Kasumi-1 (cell line): ENCODE results near the gene VSIG10.
"Not testable (repeated sequence)": the region's sequence is repeated elsewhere in the genome, so short reads cannot be mapped to it uniquely, and the experiment has no call there.

Experiments used
- DNase-seq, 2 experiments: peaks; one replicate each; lab custom pipeline; 2025; lab: John Stamatoyannopoulos, UW

Gene VSIG10, protein sequence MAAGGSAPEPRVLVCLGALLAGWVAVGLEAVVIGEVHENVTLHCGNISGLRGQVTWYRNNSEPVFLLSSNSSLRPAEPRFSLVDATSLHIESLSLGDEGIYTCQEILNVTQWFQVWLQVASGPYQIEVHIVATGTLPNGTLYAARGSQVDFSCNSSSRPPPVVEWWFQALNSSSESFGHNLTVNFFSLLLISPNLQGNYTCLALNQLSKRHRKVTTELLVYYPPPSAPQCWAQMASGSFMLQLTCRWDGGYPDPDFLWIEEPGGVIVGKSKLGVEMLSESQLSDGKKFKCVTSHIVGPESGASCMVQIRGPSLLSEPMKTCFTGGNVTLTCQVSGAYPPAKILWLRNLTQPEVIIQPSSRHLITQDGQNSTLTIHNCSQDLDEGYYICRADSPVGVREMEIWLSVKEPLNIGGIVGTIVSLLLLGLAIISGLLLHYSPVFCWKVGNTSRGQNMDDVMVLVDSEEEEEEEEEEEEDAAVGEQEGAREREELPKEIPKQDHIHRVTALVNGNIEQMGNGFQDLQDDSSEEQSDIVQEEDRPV

DNA sequence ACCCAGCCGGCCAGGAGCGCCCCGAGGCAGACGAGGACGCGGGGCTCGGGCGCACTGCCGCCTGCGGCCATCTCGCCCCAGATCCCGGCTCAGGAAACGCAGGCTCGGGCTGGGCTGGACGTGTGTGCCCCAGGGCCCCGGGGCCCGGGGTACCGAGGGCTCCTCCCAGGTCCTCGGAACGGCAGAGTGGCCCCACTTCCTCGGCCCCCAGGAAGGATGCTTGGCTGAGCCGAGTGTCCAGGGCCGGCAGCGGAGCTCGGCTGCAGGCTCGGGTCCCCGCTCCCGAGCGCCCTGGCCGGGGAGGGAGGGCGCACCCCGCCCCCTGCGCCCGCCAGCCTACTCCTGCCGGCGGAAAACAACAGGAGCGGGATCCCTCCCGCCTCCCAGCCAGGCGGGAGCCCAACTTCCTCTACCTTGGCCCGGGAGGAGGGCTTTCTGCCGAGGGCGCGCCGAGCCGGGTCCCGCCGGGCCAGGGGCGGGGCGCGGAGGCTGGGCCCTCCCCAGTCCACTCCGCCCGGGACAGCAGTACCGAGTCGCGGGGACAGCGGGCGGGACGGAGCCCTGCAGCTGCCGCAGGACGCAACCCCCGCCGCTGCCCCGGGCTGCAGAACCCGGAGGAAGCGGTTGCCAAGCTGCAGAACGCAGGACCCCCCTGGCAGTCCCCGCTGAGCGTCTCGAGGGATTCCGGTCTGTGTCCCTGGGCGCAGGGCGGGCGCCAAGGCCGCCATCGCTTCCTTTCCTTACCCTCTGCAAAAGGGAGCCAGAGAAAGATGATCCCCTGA, at the start of gene VSIG10:
Gene VSIG10, minus strand, starts transcription at position 411 of the 782 bp plus-strand sequence. Its CDS starts 340 bp downstream, at position 71.
- peak; percentile 67 to 72 for DNase-seq

DNA sequence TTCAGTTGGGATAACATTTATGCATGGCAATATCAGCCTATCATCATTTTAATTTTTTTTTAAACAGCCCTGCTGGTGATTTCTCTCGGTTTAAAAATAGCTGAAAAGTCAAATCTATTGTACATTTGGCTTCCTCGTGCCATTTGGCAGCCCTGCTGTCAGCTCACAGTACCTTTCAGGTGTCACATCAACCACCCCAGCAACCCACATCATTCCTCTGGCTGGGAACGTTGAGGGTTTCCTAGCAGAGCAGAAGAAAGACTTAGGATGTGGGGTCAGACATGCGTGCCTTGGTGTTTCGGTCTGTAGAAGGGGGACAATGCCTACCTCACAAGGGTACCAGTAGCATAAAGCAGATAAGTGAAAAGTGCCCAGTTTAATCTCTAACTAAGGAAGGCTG, 47.9 kb upstream of the VSIG10 start:
- DNase-seq: no peak

DNA sequence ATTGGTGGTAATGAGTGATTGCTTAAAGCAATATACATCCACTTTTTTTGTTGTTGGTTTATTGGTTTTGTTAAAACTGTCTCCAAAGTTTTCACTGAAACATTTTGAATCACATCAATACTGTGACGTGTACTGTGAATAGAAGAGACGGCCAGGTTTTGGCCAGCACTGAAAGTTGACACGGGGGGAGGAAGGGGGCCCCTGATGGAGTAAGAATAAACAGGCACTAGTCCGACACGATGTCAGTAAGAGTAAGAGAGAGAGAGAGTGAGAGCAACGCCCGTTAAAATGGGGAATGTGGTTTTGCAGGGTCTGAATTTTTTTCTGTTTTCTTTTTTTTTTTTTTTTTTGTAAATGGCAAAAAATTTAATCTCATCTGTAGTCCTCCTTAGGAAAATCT, 46.8 kb upstream of the VSIG10 start:
- no peak for DNase-seq

DNA sequence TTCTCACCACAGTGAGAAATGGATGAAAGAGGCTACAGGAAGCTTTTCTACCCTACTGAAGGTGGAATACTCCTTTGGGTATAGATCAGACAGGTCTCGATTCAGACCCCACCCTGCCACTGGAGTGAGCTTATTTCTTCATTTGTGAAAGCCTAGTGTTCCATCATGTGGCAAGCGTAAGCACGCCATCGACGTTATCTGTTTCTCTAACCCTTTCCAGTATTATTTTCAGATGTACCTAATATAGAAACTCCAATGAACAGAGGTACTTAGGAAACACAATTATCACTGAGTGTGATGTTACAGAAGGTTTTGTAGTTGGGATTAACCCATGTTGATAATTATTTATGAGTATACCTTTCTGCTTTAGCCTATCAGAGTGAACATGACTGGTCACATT, 44.5 kb upstream of the VSIG10 start:
- no peak for DNase-seq

DNA sequence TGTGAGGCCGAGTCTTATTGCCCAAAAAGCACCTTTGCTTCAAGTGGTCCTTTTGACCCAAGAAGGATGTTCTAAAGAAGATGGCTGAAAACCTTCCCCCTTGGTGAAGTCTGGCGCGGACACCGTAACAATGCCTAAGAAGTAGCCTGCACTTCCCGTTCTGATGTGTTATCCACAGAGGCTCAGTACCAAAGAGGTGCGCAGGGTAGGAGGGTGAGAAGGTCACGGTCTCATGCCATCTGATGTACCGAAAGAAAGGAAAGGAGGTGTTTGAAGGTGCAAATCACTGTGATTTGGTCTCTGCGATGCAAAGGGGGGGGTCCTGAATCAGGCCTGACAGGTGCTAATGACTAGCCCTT, 42.0 kb upstream of the VSIG10 start:
- no peak for DNase-seq

DNA sequence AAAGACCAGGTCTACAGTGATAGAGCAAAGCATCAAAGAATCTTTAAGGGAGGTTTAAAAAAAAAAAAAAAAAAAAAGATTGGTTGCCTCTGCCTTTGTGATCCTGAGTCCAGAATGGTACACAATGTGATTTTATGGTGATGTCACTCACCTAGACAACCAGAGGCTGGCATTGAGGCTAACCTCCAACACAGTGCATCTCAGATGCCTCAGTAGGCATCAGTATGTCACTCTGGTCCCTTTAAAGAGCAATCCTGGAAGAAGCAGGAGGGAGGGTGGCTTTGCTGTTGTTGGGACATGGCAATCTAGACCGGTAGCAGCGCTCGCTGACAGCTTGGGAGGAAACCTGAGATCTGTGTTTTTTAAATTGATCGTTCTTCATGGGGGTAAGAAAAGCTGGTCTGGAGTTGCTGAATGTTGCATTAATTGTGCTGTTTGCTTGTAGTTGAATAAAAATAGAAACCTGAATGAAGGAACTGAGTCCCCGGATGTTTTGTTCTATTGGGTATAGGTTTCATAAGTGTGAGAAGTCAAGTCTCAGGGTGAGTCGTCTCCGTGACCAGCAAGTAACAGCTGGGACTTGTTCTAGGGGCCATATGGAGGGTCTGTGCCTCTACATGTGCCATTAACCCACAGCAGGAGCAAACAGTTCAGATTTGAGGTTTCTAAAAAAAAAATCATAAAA, 41.4 kb upstream of the VSIG10 start:
- DNase-seq: no peak

DNA sequence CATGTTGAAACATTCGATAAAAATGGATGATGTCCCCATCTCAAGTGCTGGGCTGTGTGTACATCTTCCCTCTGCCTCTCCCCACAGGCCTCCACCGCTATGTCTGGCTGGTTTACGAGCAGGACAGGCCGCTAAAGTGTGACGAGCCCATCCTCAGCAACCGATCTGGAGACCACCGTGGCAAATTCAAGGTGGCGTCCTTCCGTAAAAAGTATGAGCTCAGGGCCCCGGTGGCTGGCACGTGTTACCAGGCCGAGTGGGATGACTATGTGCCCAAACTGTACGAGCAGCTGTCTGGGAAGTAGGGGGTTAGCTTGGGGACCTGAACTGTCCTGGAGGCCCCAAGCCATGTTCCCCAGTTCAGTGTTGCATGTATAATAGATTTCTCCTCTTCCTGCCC, 40.7 kb upstream of the VSIG10 start:
- DNase-seq: no peak

DNA sequence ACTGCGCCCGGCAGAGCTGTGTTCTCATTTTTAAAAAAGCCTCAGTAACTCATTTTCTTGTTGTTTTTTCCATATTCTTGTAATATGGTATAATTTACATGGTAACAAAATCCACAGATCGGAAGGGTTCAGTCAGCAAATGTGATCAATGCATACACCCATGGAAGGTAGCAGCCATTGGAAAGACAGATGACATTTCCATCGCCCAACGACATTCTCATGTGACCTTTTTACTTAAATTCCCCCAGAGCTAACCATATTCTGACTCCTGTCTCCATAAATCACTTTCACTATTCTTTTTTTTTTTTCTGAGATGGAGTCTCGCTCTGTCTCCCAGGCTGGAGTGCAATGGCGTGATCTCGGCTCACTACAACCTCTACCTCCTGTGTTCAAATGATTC, 37.0 kb upstream of the VSIG10 start:
- no peak for DNase-seq

DNA sequence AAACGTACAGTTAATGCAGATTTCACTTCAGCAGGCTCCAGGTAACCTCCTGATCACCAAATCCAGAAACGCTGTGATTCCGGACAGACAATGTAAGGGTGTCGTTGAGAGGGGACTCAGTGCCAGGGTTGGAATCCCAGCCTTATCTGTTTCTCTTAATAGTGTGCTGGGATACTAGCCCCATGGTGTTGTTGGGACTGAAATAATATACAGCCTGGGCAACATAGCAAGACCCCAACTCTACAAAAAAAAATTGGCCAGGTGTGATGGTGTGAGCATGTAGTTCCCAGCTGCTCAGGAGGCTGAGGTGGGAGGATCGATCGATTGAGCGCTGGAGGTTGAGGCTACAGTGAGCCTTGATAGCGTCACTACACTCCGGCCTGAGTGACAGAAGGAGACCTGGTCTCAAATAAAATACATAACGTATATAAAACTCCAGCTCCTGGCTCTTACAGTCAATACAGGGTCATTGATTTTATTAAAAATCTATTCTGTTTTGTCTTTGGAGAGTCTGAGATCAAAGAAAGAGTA, 33.4 kb upstream of the VSIG10 start:
- no peak for DNase-seq

DNA sequence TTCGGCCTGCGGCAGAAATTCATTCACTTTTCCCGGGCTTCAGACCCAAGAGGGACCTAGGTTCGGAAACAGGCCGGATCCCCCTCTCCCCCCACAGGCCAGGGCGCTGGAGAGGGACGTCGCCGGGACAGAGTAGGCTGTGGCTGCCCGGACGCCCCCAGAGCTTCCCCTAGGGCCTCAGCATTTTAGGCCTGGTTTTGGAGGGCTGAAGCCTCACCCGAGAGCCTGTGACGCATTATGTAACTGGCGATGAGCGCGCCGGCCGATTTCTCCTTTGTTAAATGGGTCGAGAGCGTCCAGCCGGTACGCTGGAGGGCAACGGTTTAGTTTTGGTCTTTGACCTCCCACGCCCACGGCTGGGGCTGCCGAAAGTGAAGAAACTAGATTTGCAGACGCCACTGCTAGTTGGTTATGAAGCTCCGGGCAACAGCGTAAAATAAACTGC, 32.8 kb upstream of the VSIG10 start:
- no peak for DNase-seq

DNA sequence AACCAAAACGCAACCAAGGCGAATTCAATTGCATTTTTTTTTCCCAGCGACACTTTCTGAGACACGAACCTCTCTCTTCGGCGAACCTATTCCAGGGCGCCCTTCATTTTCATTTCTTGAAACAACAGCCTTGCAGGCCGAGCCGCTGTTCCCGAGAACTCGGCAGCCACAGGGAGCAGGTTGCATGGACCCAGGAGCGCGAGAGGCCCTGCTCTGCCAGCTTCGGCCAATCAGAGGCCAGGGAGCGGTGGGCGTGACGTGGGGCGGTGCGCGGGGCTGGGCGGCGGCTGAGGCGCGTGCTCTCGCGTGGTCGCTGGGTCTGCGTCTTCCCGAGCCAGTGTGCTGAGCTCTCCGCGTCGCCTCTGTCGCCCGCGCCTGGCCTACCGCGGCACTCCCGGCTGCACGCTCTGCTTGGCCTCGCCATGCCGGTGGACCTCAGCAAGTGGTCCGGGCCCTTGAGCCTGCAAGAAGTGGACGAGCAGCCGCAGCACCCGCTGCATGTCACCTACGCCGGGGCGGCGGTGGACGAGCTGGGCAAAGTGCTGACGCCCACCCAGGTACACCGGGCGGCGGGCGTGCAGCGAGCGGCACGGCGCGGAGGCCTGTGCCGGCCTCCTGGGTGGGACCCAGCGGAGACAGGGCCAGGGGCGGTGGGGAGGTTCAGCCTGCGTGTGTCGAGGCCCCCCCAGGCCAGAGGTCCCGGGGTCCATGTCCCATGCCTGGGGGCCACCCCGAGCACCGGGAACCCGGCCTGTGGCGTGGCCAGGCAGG, 32.2 kb upstream of the VSIG10 start, which contains the start of gene PEBP1:
Gene PEBP1, plus strand, starts transcription at position 337 of the 771 bp plus-strand sequence. Its CDS starts 86 bp downstream, at position 423.
- peak; percentile 88 to 94 for DNase-seq

DNA sequence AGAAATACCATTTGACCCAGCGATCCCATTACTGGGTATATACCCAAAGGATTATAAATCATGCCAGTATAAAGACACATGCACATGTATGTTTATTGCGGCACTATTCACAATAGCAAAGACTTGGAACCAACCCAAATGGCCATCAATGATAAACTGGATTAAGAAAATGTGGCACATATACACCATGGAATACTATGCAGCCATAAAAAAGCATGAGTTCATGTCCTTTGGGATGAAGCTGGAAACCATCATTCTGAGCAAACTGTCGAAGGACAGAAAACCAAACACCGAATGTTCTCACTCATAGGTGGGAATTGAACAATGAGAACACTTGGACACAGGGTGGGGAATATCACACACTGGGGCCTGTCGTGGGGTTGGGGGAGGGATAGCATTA, 25.6 kb upstream of the VSIG10 start:
- not testable (repeated sequence) for DNase-seq

DNA sequence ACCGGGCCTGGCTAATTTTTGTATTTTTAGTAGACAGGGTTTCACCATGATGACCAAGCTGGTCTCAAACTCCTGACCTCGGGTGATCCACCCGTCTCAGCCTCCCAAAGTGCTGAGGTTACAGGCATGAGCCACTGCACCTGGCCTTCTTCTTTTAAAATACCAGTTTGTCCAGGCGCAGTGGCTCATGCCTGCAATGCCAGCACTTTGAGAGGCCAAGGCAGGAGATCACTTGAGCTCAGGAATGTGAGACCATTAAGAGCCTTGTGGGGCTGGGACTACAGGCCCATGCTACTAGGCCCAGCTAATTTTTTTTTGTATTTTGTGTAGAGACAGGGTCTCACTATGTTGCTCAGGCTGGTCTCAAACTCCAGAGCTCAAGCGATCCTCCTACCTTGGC, 24.1 kb upstream of the VSIG10 start:
- DNase-seq: no peak

DNA sequence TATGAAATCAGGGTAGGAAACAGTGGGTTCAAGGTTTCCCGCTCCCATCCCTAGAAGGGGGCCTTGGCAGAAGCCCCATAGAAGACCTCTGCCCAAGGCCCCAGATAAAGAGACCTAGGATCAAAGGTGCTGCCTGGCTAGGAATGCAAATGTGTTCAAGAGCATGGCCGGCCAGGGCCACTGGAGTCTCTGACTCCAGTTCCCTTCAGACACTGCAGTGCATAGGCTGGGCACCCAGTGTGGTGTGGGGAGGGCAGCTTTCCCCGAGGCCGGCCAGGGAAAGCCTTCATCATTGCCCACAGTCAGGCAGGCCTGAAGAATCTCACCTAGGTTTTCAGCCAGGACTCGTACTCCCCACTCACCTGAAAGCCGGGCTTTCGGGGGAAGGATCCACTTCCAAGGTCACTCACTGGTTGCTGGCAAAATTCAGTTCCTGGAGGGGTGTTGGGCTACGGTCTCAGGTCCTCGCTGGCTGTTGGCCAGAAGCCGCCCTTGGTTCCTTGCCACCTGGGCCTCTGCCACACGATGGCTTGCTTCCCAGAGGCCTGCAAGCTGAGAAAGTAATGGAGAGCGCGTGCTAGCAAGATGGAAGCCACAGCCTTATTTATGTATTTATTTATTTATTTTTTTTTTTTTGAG, 22.4 kb upstream of the VSIG10 start:
- no peak for DNase-seq

DNA sequence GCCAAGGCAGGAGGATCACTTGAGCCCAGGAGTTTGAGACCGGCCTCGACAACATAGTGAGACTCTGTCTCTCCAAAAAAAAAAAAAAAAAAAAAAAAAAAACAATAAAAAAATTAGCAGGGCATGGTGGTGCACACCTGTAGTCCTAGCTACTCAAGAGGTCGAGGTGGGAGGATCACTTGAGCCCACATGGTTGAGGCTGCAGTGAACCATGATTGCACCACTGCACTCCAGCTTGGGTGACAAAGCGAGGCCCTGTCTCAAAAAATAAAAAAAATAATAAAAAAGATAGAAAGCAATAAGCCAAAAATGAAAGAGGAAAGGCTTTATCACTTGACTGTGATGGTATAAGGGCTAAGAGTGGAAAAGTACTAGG, 21.9 kb upstream of the VSIG10 start:
- DNase-seq: no peak

DNA sequence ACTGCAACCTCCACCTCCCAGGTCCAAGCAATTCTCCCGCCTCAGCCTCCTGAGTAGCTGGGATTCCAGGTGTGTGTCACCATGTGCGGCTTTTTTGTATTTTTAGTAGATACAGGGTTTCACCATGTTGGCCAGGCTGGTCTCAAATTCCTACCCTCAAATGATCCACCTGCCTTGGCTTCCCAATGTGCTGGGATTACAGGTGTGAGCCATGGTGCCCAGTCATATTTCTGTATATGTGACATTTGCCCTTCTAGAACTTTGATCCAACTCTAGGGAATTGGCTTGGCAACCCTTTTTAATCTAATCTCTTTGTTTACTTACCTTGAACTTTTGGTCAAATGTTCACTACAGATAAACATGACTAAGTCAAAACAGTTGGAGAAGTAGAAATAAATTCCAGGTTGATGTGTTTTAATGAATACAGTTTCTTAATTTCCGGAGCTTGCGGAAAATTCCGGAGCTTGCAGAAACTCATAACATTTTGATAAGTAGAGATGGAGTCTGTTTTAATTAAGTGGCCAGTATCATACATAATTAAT, 20.6 kb upstream of the VSIG10 start:
- DNase-seq: no peak

DNA sequence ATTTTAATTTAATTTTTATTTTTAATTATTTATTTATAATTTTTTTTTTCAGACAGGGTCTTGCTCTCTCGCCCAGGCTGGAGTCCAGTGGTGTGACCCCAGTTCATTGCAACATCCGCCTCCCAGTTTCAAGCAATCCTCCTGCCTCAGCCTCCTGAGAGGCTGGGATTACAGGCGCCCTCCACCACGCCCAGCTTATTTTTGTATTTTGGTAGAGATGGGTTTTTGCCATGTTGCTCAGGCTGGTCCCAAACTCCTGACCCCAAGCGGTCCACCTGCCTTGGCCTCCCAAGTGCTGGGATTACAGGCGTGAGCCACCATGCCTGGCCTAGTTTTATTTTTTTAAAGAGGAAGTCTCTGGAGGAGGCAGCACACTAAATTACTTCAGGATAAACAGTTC, 18.5 kb upstream of the VSIG10 start:
- DNase-seq: no peak

DNA sequence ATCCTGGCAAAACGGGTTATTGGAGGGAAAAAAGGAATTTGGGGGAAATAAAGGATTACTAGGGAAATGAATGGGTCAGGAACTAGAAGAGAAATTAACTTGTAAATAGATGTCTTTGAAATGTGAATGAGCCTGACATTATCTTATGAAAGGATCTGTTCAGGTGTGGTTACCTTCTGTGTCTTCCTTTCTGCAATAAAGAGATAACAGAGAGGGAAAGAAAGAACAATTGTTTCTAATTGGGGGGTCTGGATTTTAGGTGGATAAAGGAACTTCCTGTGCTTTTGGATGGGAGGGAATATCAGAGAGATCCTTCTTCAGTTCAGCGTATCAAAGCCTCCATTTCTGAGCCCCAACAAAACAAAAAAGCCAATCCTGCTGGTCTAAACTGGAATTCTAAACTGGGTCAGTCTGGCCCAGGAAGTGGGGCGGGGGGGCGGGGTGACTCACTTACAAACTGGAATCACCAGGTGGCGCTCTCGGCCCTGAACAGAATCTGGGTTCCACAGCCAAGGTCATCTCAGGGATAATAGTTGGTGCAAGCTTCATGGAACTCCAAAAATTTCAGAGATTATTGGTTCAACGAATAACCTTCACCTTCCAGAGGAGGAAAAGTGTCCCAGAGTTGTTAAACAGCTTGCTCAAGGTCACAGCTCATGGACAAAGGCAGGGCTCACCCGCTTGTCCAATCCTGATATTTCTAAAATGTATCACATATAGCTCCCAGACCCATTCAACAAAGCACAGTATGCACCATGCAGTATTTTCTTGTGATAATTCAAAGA, 17.0 kb upstream of the VSIG10 start:
- DNase-seq: peak; percentile 53 to 74

DNA sequence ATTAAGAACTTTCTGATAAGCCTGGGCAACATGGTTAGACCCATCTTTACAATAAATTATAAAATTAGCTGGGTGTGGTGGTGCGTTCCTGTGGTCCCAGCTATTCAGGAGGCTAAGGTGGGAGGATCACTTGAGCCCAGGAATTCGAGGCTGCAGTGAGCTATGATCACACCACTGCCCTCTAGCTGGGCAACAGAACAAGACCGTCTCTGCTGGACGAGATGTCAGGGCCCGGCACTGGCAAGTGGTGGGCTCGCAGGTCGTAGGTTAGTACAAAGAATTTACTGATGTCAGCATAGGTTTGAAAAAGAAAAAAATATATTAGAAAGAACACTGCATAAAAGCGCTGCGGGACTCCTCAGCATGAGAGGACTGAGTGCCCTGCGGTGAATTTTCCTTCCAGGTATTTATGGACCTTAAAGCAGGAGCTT, 15.7 kb upstream of the VSIG10 start:
- DNase-seq: no peak

DNA sequence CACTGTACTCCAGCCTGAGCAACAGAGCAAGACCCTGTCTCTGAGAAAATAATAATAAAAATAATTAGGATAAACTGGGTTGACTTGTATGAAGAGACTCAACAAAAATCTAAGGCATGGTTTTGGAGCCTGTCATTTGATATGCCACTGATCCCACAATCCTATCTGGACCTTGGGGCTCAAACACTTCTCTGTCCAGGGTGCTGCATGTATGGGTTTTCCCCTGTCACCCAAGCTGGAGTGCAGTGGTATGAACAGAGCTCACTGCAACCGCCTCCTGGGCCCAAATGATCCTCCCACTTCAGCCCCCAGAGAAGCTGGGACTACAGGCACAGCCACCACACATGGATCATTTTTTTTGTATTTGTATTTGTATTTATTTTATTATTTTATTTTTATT, 5.3 kb upstream of the VSIG10 start:
- no peak for DNase-seq
